GM18907 (cell line): ENCODE data around the gene ANKAR.
"Not testable (repeated sequence)": the region's sequence is repeated elsewhere in the genome, so short reads cannot be mapped to it uniquely, and the experiment has no call there.

Source experiments
- ATAC-seq: cut with Tn5 transposase; IDR thresholded peaks from one replicate; pipeline ENCODE4 v1.9.1; 2021; ENCODE audit warnings: mild to moderate bottlenecking, moderate library complexity; ENCODE audit not compliant: unreplicated experiment

The ANKAR gene

DNA sequence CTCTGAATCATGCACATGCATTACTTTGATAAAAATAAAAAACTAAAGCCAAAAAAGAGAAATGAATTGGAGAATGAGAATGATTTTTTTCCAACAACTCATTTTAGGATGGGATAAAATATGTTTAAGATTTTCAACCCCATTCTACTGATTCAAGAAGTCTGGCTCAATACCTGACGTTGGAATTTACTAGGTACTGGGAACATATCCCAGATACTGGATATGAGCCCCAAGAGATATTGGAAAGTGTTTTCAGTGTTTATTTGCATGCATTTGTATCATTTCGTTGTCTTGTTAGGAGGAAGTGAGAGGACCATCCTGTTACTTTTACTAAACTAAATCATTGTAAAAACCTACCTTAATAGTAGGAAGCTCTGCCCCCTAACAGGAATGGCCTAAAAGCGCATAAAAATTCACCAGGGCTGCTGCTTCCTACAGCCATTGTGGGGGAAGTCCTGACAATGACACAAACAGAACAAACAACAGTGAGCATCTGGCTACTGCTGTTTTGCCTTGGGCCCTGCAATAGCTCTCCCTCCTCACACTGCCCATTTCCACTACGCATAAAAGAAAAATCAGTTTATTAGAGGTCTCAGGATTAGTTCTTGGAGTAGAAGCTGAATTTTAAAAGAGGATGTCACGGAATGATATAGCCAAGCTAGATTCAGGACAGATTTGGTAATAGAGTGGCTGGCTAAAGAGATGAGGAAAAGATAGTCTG, 35.2 kb downstream of the ANKAR start:
- ATAC-seq, result no peak

DNA sequence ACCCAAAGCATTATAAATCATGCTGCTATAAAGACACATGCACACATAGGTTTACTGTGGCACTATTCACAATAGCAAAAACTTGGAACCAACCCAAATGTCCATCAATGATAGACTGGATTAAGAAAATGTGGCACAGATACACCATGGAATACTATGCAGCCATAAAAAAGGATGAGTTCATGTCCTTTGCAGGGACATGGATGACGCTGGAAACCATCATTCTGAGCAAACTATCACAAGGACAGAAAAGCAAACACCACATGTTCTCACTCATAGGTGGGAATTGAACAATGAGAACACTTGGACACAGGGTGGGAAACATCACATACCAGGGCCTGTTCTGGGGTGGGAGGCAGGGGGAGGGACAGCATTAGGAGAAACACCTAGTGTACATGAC, 43.1 kb downstream of the ANKAR start:
- ATAC-seq, result not testable (repeated sequence)

DNA sequence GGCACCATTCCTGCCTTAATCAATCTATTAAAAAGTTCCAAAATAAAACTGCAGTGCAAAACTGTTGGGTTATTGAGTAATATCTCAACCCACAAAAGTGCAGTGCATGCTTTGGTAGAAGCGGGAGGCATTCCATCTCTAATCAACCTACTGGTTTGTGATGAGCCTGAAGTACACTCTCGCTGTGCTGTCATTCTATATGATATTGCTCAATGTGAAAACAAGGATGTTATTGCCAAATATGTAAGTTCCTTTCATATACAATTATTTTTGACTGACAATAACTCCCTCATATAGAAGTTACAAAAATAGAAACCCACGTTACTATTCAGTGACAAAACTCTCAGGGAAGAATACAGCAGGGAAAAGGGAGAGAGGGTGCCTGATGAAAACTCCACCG, 45.1 kb downstream of the ANKAR start:
- ATAC-seq, result no peak

DNA sequence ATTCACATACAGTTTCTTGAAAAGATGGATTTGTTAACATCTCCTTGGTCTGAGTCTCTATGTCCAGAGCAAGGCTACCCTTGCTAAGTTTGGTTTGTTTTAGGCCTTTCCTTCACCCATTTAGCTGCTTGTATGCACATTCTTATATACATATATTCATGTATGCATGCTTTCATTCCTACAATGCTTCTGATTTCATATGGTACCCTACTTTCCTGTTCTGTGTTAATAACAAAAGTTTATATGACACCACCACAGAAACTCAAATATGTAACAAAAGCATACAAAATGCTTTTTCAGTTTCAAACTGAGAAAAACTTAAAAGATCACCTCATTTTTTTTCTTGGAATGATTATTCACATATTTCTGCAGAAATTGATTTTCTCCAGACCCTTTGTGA, 48.7 kb downstream of the ANKAR start:
- ATAC-seq, result no peak
